Body of pancreas (tissue), 4 donors: Measurements from ENCODE around the gene TAF8.

Experiments used
- POLR2A ChIP-seq, 3 donors: fragments of 450-650 bp; IDR thresholded peaks; one replicate each; pipeline ENCODE4 v1.6.1; 2016; ENCODE audit warnings: antibody characterized with exemption in 3 of 3, mild to moderate bottlenecking in 2 of 3
- TF ChIP-seq, protein P1 (sequence below), 7 experiments: fragments of 450-650 bp in 4 of 7; fragments of 200-600 bp in 3 of 7; sonication (generic) in 3 of 7; IDR thresholded peaks; one replicate each; pipeline ENCODE4 v1.5.1; 2016 to 2019; ENCODE audit warnings: antibody characterized with exemption in 7 of 7

- TF ChIP-seq, protein P1, sequence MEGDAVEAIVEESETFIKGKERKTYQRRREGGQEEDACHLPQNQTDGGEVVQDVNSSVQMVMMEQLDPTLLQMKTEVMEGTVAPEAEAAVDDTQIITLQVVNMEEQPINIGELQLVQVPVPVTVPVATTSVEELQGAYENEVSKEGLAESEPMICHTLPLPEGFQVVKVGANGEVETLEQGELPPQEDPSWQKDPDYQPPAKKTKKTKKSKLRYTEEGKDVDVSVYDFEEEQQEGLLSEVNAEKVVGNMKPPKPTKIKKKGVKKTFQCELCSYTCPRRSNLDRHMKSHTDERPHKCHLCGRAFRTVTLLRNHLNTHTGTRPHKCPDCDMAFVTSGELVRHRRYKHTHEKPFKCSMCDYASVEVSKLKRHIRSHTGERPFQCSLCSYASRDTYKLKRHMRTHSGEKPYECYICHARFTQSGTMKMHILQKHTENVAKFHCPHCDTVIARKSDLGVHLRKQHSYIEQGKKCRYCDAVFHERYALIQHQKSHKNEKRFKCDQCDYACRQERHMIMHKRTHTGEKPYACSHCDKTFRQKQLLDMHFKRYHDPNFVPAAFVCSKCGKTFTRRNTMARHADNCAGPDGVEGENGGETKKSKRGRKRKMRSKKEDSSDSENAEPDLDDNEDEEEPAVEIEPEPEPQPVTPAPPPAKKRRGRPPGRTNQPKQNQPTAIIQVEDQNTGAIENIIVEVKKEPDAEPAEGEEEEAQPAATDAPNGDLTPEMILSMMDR (IDR thresholded peaks at IDR 0.05), result no peak
- TF ChIP-seq POLR2A (IDR thresholded peaks at IDR 0.05), result no peak
Measured at GRCh38 chr6:42105709-42106108, 55.4 kb downstream of the TAF8 start.
